HG02943 (cell line): Measurements from ENCODE around the gene GPRASP2.
"Not testable (repeated sequence)": the region's sequence is repeated elsewhere in the genome, so short reads cannot be mapped to it uniquely, and the experiment has no call there.

ENCODE experiments used
- ATAC-seq: cut with Tn5 transposase; IDR thresholded peaks from one replicate; pipeline ENCODE4 v1.9.1; 2021; ENCODE audit warnings: mild to moderate bottlenecking, low read depth, moderate library complexity; ENCODE audit not compliant: unreplicated experiment

Gene GPRASP2

DNA sequence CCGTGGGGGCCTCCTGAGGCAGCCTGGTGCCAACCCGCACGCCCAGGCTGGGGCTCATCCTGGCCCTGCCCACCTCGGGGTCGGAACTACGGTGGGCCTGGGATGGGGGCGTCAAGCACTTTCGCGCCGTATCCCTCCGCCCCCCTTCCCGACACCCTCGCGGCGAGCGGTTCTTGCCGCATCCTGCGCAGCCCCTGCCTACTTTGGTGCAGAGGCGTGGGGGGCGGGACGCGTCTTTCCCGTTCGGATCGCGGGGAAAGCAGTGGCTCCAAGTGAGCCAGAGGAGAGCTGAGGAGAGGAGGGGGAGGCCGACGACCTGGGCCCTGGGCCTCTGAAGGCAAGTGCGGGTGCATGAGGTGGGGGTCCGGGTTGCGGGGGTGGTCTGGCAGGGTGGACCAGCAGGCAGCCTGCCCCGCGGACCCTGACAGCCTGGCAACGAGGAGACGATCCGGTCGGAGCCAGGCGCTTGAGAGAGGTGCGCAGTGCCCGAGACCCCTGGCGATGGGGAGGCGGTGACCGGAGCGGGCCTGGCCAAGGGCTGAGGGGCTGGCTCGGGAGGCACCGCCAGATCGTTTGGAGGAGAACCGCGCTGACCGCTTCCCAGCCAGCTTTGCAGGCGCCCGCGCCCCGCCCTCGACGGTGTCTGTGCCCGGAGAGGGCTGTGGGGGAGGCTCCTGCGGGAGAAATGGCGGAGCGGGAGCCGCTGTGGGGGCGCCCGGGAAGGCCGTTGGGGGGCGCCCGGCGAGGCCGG is at the start of gene GPRASP2:
GPRASP2 (plus strand) TSS at position 233 of the 751 bp plus-strand sequence. CDS start 2,422 bp downstream, outside the sequence.
- no peak for ATAC-seq

GRCh38 chrX:102663820-102664219 is 48.4 kb upstream of the GPRASP2 start:
- ATAC-seq, result not testable (repeated sequence)

GRCh38 chrX:102667034-102667433 is 45.2 kb upstream of the GPRASP2 start:
- not testable (repeated sequence) for ATAC-seq

DNA sequence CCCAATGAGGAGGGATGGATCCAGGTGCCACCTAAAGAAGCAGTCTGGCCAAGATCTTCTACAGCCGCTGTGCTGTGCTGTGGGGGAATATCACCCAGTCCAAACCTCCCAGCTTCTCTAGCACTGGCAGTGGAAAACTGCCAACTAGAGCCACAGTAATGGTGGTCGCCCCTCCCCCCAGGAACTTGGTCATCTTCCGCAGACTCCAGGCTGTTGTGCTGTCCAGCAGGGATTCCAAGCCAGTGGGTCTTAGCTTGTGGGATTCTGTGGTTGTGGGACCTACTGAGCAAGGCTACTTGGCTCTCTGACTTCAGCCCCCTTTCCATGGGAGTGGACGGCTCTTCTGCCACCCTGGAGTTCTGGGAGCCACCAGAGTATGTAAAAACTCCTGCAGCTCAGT is 42.7 kb upstream of the GPRASP2 start:
- no peak for ATAC-seq

GRCh38 chrX:102672856-102673255 is 39.4 kb upstream of the GPRASP2 start:
- ATAC-seq, result no peak

DNA sequence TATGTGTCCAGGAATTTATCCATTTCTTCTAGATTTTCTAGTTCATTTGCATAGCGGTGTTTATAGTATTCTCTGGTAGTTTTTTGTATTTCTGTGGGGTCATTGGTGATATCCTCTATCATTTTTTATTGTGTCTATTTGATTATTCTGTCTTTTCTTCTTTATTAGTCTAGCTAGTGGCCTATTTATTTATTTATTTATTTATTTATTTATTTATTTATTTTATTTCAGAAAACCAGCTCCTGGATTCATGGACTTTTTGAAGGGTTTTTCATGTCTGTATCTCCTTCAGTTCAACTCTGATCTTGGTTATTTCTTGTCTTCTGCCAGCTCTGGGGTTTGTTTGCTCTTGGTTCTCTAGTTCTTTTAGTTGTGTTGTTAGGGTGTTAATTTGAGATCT is 34.8 kb upstream of the GPRASP2 start:
- not testable (repeated sequence) for ATAC-seq

DNA sequence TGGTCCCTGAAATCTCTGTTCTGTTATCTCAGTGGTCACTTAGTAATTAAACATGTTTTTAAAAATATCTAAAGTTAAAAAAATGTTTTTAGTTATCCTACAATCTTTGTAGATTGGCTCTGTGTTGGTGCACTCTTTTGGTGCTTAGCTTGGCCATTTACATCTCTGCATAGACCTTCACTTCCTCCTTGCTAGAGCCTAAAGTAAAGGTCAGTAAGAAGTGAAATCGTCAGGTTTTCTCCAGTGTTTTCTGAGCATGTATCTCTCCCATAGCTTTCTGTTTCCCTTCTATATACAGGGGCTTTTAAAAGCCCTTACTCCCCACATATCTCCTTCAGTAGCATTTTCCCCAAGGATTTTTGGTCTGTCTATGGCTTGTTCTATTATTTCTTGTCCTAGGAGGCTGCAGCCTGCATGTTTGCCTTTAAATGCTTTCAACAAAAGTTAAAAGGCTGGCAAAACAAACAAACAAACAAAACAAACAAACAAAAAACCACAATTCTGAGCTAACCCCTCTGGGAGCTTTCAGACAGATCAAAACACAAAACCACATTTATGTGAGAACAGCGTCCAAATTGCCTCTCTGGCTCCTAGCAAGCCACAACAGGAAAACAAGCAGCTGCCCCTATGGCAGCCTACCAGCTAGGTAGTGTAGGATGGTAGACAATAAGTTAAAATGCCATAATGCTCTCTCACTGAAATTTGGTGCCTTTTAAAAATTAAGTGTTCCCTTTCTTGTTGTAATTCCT is 27.3 kb upstream of the GPRASP2 start:
- no peak for ATAC-seq

- no peak for ATAC-seq
Measured at GRCh38 chrX:102694749-102695148, 17.5 kb upstream of the GPRASP2 start.

GRCh38 chrX:102696306-102696705 is 15.9 kb upstream of the GPRASP2 start:
- no peak for ATAC-seq

GRCh38 chrX:102697494-102697893 is 14.8 kb upstream of the GPRASP2 start:
- no peak for ATAC-seq

GRCh38 chrX:102708900-102709299 is 3.3 kb upstream of the GPRASP2 start:
- no peak for ATAC-seq

- no peak for ATAC-seq
Measured at GRCh38 chrX:102711872-102712215, 404 bp upstream of the GPRASP2 start.

- no peak for ATAC-seq
Measured at GRCh38 chrX:102712981-102713625, 855 bp downstream of the GPRASP2 start.

- no peak for ATAC-seq
Measured at GRCh38 chrX:102714994-102715393, 2.7 kb downstream of the GPRASP2 start.

DNA sequence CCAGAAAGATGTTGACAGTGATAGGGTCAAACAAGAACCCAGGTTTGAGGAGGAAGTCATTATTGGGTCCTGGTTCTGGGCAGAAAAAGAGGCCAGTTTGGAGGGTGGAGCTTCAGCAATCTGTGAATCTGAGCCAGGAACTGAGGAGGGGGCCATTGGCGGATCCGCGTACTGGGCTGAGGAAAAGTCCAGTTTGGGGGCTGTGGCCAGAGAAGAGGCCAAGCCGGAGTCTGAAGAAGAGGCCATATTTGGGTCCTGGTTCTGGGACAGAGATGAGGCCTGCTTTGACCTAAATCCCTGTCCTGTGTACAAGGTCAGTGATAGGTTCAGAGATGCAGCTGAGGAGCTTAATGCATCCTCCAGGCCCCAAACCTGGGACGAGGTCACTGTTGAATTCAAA is 3.7 kb downstream of the GPRASP2 start:
- ATAC-seq, result no peak

DNA sequence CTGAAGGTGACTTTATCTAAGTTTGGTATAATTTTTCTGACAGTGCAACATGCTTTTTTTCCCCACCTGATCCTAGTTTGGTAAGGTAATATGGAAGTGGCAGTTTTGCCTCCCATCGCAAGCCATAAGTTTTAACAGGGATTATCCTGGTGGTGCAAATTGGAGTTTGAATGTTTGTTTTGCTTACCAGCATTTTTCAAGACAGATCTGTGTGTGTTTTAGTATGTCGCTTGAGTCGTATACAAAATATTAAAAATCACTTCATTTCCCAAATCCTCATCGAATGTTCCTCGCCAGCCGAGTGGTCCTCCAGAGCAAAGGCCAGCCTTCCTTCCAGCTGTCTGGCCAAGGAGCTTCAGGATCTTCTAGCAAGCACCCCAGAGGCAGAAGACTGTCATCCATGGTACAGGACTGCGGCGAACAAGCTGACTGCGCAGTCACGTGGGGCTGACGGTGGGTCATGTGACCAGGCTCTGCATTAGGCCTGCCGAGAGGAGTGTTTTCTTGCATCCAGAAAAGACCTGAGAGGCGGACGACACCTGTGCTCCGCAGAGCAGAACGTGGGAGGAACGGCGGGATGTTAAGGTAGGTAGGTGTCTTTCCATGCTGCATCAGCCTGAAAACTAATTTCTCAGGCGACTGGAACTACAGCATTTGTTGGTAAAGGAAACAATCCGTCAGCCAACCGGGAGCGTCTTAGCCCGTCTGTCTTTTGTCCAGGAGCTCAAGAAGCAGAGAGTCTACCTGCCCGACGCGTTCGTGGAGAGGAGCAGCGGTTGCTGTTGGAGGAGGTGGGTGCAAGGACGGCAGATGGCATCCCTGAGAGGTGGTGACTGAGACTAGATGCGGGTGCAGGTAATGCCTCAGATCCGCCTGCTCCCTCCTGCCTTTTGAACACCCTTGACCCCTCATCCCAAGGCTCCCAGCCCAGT is 8.3 kb downstream of the GPRASP2 start, which contains the start of gene GPRASP3:
GPRASP3 (plus strand) TSS at position 507 of the 932 bp plus-strand sequence. CDS start 28,253 bp downstream, outside the sequence.
- no peak for ATAC-seq

DNA sequence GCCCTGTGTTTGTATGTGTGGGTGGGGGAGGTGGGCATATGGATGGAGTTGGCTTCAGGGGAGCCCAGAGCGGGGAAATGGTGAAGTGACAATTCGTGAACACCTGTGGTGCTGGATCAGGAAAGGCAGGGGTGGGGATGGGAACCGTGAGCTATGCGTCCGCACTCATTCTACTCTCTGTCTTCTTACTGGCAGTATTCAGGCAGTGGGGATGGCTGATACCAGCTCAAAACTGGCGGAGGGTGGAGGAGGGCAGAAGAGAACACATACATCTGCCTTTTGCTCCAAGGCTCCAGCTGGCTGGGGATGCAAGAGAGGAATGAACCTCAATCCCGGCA is 8.9 kb downstream of the GPRASP2 start:
- not testable (repeated sequence) for ATAC-seq

GRCh38 chrX:102723456-102723855 is 11.2 kb downstream of the GPRASP2 start:
- ATAC-seq, result no peak

DNA sequence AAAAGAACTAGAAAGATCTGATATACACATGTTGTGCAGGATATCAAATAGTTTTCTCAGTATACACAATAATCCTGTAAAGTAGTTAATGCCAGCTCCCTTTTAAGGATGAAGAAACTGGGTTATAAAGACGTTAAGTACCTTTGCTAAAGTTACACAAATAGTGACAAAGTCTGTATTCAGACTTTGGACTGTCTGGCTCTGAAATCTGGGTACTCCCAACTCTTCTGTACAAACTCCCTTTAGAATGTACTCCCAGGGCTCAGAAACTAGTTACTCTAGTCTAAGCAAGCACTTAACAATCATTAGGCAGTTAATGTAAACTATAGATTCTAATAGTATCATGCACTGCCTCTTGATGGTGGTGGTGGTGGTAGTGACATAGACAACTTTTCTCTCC is 15.5 kb downstream of the GPRASP2 start:
- ATAC-seq, result no peak

- no peak for ATAC-seq
Measured at GRCh38 chrX:102728646-102729045, 16.4 kb downstream of the GPRASP2 start.
